Choroid plexus epithelial cell (primary cell): ENCODE data around the gene ATP9B.

ENCODE experiments used
- DNase-seq: peaks from one replicate; pipeline ENCODE4 v3.0.0-alpha.2; 2010; ENCODE audit warnings: low read depth
- H3K4me3 ChIP-seq: 2 replicates; pipeline ENCODE4 v1.5.1; 2011; ENCODE audit warnings: low read depth, mild to moderate bottlenecking, control low read depth, low read length, moderate library complexity
- CTCF ChIP-seq: conservative IDR thresholded peaks from 2 replicates; pipeline ENCODE4 v1.5.1; 2011; ENCODE audit warnings: low read depth, mild to moderate bottlenecking, control low read depth, inconsistent platforms, low read length, moderate library complexity

The ATP9B gene

DNA sequence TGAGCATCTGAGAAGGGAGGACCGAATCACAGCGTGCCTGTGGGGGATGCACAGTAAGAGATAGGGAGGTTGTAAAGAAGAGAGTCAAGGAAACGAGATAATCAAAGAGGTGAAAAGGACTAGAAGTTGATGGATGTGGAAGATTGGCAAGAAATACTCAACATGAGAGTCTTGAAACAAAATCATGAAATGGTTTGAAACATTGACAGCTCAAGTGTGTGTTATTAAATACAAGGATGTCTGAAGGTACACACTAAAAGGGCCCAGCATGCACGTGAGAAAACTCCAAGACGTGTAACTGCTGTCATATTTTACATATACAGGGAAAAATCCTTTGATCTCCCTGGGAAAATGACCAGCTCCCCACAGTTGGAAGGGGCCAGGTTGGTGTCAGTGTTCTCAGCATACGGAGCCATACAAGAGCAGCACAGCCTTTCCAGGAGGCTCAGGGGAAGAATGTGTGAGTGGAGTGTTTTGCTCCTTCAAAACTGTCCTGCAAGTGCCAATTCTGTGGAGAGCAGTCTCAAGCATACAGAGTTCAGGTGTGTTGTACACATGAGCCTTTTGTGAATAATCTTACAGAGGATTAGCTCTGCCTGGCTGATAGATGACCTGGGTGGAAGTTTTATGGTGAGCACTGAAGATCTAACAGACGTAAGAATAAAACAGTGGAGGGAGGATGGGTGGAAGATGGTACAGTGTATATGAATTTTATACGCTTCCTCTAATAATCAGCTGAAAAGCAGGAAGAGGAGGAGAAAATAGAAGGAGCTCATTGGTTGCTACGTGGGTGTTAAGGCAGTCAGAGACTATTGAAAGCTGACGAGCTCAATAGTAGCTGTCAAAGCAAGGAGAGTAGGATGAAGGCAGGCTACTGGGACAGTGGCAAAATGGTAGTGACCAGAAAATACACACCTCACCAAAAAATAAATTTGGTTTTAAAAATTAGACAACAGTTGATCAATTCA is 126.8 kb downstream of the ATP9B start:
- no peak overlapping the region for H3K4me3 ChIP-seq
- no peak for TF ChIP-seq CTCF
- DNase-seq: no peak

GRCh38 chr18:79197531-79197930 is 128.3 kb downstream of the ATP9B start:
- no peak for TF ChIP-seq CTCF
- no peak overlapping the region for H3K4me3 ChIP-seq
- no peak for DNase-seq

DNA sequence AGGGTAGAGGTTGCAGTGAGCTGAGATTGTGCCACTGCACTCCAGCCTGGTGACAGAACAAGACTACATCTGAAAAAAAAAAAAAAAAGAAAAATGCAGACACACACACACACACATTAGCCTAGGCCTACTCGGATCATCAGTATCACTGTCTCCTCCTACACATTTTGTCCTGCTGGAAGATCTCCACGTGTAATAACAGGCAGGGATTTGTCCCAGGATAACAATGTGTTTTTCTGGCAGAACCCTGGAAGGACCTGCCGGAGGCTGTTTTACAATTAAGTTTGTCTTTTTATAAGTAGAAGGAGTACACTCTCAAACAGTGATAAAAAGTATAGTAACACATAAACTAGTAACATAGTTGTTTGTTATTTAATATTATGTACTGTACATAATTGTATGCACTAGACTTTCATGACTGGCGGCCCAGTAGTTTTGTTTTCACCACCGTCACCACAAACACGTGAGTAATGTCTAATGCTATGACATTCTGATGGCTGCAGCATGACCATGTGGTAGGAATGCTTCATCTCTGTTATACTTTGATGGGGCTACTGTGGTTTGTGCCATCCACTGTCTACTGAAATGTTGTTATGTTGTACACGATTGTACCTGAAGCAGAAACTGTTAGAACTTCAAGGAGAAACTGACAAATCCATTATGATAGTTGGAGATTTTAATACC is 130.6 kb downstream of the ATP9B start:
- DNase-seq: peak; percentile 40
- H3K4me3 ChIP-seq: no peak overlapping the region
- TF ChIP-seq CTCF: peak; percentile 20

GRCh38 chr18:79200546-79201268 is 131.5 kb downstream of the ATP9B start:
- peak; percentile 3 for DNase-seq
- H3K4me3 ChIP-seq: no peak overlapping the region
- no peak for TF ChIP-seq CTCF

GRCh38 chr18:79203017-79203605 is 133.9 kb downstream of the ATP9B start:
- no peak for TF ChIP-seq CTCF
- no peak overlapping the region for H3K4me3 ChIP-seq
- DNase-seq: no peak

DNA sequence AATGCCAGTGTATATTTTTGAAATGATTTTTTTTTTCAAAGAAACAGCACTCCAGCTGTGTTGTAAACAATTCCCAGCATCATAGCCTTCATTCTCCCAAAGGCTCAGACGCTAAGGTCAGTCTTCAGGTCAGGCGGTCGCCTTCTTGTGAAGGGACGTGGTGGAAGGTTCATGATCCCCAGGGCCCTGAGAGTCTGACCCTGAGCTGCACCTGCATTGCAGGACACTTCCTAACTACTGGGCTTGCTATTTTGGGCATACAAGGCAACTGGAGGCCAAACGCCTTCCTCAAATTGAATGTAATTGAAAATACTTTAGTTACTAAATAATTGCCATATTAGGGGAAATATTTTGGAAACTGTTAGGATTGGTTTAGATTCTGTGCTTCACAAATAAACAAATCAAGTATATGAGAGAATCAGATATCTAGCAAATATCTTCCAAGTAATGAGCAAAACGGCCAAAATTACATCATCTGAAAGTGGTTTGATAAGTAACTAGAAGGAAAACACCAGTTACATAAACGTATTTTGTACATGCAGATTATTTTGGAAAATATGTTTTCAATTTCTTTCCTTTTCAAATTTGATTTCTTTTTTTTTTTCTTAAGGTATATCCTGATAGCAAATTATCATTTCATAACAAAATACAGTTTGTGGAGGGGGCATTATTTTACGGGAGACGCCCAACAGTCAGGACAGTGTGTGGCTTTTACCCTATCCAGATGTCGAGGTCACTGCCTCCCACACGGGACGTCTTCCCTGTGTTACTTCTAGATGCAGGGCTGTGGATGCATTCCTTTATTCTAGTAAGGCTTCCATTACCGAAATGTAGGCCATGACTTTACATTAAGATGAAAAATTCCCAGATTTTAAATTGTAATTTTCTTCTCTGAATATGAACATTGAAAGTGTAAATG is 136.0 kb downstream of the ATP9B start:
- no peak overlapping the region for H3K4me3 ChIP-seq
- DNase-seq: no peak
- TF ChIP-seq CTCF: no peak
